ENCODE measurements around the gene CACNA1C.

GRCh38 chr12:2229661-2230539, 177.1 kb downstream of the CACNA1C start:
- TF ChIP-seq POLR2A (IDR thresholded peaks at IDR 0.05; ENCODE audit: low read depth, low read length) (no peak), POLR2AphosphoS5 (IDR thresholded peaks at IDR 0.05; ENCODE audit: low read depth, low read length) (no peak), TAF1 (IDR thresholded peaks at IDR 0.05; ENCODE audit: low read depth, low read length) (no peak), SPI1 (IDR thresholded peaks at IDR 0.05; ENCODE audit: low read depth, low read length) (no peak), PAX5 (IDR thresholded peaks at IDR 0.05; ENCODE audit: insufficient read depth, low read length, severe bottlenecking) (no peak), POU2F2 (IDR thresholded peaks at IDR 0.05; ENCODE audit: low read depth, low read length) (no peak)

All from GM12891 (cell line).